22Rv1 (cell line): ENCODE data around the gene BTF3.

Experiments
- CTCF ChIP-seq: fragments of 450-650 bp; IDR thresholded peaks from 2 replicates; pipeline ENCODE4 v1.5.1; 2017; ENCODE audit warnings: mild to moderate bottlenecking
- ZFX ChIP-seq: fragments of 450-650 bp; IDR thresholded peaks from 2 replicates; pipeline ENCODE4 v1.6.1; 2017; ENCODE audit warnings: antibody characterized with exemption, borderline replicate concordance

DNA sequence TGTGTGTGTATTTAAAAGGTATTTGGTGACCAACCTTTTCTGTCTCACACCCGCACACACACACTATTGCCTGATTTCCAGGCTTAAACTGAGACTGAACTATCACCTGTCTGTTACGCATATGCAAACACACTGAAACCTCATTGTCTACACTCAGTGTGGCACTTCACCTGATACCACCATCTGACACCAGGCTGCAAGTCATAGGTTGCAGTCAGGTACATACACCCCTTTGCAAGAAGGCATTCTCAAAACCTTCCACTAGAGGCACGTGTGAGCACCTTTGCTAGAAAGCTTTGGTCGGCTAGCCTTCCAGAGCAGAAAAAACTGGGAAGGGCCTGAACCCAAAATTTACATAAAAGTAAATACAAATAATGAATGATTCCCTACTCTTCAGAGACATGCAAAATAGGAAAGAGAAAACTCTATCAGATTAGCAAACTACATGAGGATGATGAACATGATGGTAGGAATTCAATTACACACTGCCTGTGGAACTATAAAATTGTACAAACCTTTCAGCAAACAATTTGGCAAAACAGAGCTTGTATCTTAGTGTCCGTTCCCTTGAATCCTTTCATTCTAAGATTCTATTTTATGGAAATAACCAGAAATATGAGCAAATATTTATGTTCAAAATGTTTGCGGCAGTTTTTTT lies 43.7 kb upstream of the BTF3 start:
- peak; percentile 93 for TF ChIP-seq CTCF
- TF ChIP-seq ZFX: no peak
